Hypothalamus (tissue), 51 donors: ENCODE results near the gene COMP.
A peak's percentile ranks its signal among the peaks of the same experiment; 100 is the strongest.

Experiments used
- DNase-seq, 51 donors: peaks; one replicate each; lab custom pipeline; 2025; lab: John Stamatoyannopoulos, UW

The COMP gene

GRCh38 chr19:18785179-18786124, 5.7 kb downstream of the COMP start:
- peak in 9 of 51 donors; percentile 7 to 51 (median 24) for DNase-seq

- DNase-seq: no peak
These were observed 6.4 kb downstream of the COMP start for GRCh38 chr19:18784786-18785120.

GRCh38 chr19:18783958-18784785, 6.9 kb downstream of the COMP start:
- no peak for DNase-seq

- no peak for DNase-seq
These were observed 8.4 kb downstream of the COMP start for GRCh38 chr19:18782559-18783225.

- DNase-seq: no peak
These were observed 9.1 kb downstream of the COMP start for GRCh38 chr19:18781885-18782527.

GRCh38 chr19:18781047-18781600, 10.0 kb downstream of the COMP start:
- no peak for DNase-seq

- DNase-seq: no peak
These were observed 10.5 kb downstream of the COMP start for GRCh38 chr19:18780631-18781030.

- DNase-seq: no peak
These were observed 11.0 kb downstream of the COMP start for GRCh38 chr19:18780081-18780480.

GRCh38 chr19:18778826-18779495, 12.1 kb downstream of the COMP start:
- DNase-seq: peak in 1 of 51 donors; percentile 12

- DNase-seq: no peak
These were observed 13.1 kb downstream of the COMP start for GRCh38 chr19:18778076-18778389.

- DNase-seq: no peak
These were observed 13.6 kb downstream of the COMP start for GRCh38 chr19:18777301-18778075.

- DNase-seq: no peak
These were observed 14.4 kb downstream of the COMP start for GRCh38 chr19:18776736-18777135.

- no peak for DNase-seq
These were observed 14.9 kb downstream of the COMP start for GRCh38 chr19:18776288-18776594.

GRCh38 chr19:18775586-18776287, 15.4 kb downstream of the COMP start:
- no peak for DNase-seq

GRCh38 chr19:18774782-18775444, 16.2 kb downstream of the COMP start:
- no peak for DNase-seq

GRCh38 chr19:18774107-18774506, 17.0 kb downstream of the COMP start:
- DNase-seq: no peak

GRCh38 chr19:18773682-18774081, 17.4 kb downstream of the COMP start:
- no peak for DNase-seq
